Measurements from ENCODE around the gene TMEM91. TPM values are rescaled to one million over a fixed set of nuclear protein-coding genes. Genes with fewer than 3 reads are reported as not detected.
A peak's percentile ranks its signal among the peaks of the same experiment; 100 is the strongest.

The TMEM91 gene
- total and polyA plus RNA-seq, 2 of the 13 experiments (the other 11 are each of a cell fraction or from before 2014, with no cell fraction given): 6.3 to 10.3 TPM

DNA sequence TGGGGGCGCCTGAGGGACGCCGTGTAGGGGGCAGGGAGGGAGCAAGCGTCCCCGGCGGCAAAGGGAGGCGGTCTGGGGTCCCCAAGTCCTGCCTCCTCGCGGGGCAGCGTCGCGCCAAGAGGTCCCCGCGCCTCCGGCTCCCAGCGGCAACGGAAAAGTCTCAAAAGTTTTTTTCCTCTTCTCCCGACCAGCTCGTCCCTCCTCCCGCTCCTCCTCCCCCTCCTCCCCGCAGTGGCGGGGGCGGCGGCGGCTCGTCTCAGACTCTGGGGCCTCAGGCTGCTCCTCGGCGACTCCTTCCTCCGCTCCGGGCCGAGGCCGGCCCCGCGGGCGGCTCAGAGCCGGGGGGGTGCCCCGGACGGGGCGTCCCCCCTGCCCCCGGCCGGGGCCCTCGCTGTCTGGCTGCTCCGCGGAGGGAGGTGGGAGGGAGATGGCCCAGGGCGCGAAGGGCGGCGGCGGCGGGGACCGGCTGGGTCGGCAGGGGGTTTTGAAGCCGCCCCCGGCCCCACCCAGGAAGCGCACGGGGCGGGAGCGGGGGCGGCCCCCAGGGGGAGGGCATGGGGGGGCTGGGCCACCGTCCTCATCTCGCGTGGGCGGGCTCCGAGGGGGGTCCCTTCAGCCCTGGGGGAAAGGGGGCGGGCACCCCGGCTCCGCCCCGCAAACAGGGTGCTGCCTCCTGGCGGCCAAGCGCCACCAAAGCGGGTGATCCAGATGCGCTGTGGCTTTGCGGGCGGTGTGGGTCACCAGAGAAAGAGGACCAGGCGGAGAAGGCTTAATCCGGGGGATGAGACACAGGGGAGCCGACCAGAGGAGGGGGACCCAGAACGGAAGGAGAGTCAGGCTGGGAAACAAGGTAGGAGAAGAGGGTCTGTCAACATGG, 22.6 kb upstream of the TMEM91 start, which contains the start of gene TGFB1 (continued):
- TF ChIP-seq ZNF746 (CRISPR knock-in tag; IDR thresholded peaks at IDR 0.05): peak; percentile 78; the same call in 1 of the 2 replicates
- no peak for TF ChIP-seq ZSCAN20 (CRISPR knock-in tag; IDR thresholded peaks at IDR 0.05; ENCODE audit: borderline replicate concordance)
- TF ChIP-seq ZNF335 (CRISPR knock-in tag; IDR thresholded peaks at IDR 0.05): 0 out of 2 replicates have a peak, but pooled peaks have one; percentile 65
- TF ChIP-seq MXD4 (CRISPR knock-in tag; IDR thresholded peaks at IDR 0.05): 0 out of 2 replicates have a peak, but pooled peaks have one; percentile 6
- TF ChIP-seq TCF7 (IDR thresholded peaks at IDR 0.05; ENCODE audit: low read depth): peak; percentile 34; the same call in 1 of the 2 replicates
- no peak for TF ChIP-seq PAX8 (CRISPR knock-in tag; IDR thresholded peaks at IDR 0.05; ENCODE audit: borderline replicate concordance)
- no peak for TF ChIP-seq SUZ12 (IDR thresholded peaks at IDR 0.05; ENCODE audit: low read depth, low read length)
- TF ChIP-seq SPEN (CRISPR knock-in tag; IDR thresholded peaks at IDR 0.05; ENCODE audit: low read depth): peak; percentile 45; the same call in 1 of the 2 replicates
- TF ChIP-seq, protein P1, sequence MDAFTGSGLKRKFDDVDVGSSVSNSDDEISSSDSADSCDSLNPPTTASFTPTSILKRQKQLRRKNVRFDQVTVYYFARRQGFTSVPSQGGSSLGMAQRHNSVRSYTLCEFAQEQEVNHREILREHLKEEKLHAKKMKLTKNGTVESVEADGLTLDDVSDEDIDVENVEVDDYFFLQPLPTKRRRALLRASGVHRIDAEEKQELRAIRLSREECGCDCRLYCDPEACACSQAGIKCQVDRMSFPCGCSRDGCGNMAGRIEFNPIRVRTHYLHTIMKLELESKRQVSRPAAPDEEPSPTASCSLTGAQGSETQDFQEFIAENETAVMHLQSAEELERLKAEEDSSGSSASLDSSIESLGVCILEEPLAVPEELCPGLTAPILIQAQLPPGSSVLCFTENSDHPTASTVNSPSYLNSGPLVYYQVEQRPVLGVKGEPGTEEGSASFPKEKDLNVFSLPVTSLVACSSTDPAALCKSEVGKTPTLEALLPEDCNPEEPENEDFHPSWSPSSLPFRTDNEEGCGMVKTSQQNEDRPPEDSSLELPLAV (CRISPR knock-in tag; conservative IDR thresholded peaks at IDR 0.05; ENCODE audit: low read depth): peak; percentile 55; the same call in 1 of the 2 replicates
- TF ChIP-seq ZNF263 (CRISPR knock-in tag; IDR thresholded peaks at IDR 0.05): peak; percentile 99
- TF ChIP-seq ZNF329 (CRISPR knock-in tag; IDR thresholded peaks at IDR 0.05; ENCODE audit: low read depth): no peak
- no peak for TF ChIP-seq ARNTL (CRISPR knock-in tag; IDR thresholded peaks at IDR 0.05)
- TF ChIP-seq NR2F6 (IDR thresholded peaks at IDR 0.05): no peak
- peak; percentile 50; the same call in 1 of the 2 replicates for TF ChIP-seq NR2F6 (CRISPR knock-in tag; IDR thresholded peaks at IDR 0.05)
- TF ChIP-seq ZNF878 (CRISPR knock-in tag; IDR thresholded peaks at IDR 0.05): peak; percentile 16; the same call in 1 of the 2 replicates
- TF ChIP-seq SOX5 (CRISPR knock-in tag; IDR thresholded peaks at IDR 0.05; ENCODE audit: borderline replicate concordance): peak; percentile 37
- TF ChIP-seq, protein P2, sequence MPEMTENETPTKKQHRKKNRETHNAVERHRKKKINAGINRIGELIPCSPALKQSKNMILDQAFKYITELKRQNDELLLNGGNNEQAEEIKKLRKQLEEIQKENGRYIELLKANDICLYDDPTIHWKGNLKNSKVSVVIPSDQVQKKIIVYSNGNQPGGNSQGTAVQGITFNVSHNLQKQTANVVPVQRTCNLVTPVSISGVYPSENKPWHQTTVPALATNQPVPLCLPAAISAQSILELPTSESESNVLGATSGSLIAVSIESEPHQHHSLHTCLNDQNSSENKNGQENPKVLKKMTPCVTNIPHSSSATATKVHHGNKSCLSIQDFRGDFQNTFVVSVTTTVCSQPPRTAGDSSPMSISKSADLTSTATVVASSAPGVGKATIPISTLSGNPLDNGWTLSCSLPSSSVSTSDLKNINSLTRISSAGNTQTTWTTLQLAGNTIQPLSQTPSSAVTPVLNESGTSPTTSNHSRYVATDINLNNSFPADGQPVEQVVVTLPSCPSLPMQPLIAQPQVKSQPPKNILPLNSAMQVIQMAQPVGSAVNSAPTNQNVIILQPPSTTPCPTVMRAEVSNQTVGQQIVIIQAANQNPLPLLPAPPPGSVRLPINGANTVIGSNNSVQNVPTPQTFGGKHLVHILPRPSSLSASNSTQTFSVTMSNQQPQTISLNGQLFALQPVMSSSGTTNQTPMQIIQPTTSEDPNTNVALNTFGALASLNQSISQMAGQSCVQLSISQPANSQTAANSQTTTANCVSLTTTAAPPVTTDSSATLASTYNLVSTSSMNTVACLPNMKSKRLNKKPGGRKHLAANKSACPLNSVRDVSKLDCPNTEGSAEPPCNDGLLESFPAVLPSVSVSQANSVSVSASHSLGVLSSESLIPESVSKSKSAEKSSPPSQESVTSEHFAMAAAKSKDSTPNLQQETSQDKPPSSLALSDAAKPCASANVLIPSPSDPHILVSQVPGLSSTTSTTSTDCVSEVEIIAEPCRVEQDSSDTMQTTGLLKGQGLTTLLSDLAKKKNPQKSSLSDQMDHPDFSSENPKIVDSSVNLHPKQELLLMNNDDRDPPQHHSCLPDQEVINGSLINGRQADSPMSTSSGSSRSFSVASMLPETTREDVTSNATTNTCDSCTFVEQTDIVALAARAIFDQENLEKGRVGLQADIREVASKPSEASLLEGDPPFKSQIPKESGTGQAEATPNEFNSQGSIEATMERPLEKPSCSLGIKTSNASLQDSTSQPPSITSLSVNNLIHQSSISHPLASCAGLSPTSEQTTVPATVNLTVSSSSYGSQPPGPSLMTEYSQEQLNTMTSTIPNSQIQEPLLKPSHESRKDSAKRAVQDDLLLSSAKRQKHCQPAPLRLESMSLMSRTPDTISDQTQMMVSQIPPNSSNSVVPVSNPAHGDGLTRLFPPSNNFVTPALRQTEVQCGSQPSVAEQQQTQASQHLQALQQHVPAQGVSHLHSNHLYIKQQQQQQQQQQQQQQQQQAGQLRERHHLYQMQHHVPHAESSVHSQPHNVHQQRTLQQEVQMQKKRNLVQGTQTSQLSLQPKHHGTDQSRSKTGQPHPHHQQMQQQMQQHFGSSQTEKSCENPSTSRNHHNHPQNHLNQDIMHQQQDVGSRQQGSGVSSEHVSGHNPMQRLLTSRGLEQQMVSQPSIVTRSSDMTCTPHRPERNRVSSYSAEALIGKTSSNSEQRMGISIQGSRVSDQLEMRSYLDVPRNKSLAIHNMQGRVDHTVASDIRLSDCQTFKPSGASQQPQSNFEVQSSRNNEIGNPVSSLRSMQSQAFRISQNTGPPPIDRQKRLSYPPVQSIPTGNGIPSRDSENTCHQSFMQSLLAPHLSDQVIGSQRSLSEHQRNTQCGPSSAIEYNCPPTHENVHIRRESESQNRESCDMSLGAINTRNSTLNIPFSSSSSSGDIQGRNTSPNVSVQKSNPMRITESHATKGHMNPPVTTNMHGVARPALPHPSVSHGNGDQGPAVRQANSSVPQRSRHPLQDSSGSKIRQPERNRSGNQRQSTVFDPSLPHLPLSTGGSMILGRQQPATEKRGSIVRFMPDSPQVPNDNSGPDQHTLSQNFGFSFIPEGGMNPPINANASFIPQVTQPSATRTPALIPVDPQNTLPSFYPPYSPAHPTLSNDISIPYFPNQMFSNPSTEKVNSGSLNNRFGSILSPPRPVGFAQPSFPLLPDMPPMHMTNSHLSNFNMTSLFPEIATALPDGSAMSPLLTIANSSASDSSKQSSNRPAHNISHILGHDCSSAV (CRISPR knock-in tag; IDR thresholded peaks at IDR 0.05; ENCODE audit: borderline replicate concordance): no peak
- TF ChIP-seq SP1 (IDR thresholded peaks at IDR 0.05): no peak
- peak; percentile 94 for TF ChIP-seq SP1 (CRISPR knock-in tag; IDR thresholded peaks at IDR 0.05)
- TF ChIP-seq ZNF431 (CRISPR knock-in tag; IDR thresholded peaks at IDR 0.05; ENCODE audit: borderline replicate concordance, low read depth): no peak

Data from HepG2 (cell line).